Measurements from ENCODE around the gene RGPD4. TPM values are rescaled to one million over a fixed set of nuclear protein-coding genes. Genes with fewer than 3 reads are reported as not detected.
"Not testable (repeated sequence)": the region's sequence is repeated elsewhere in the genome, so short reads cannot be mapped to it uniquely, and the experiment has no call there.

RGPD4 gene
- total RNA-seq, 2 experiments from 2014 or later = not detected

GRCh38 chr2:107817378-107817777 is 9.3 kb upstream of the RGPD4 start:
- no peaks in the 10 kb centered on the region for H3K9me3 Mint-ChIP-seq (ENCODE audit: insufficient read depth)
- H3K36me3 Mint-ChIP-seq (ENCODE audit: low read depth) = no peaks in the 10 kb centered on the region
- POLR2A ChIA-PET = no interaction called here
- no peaks in the 10 kb centered on the region for H3K4me1 Mint-ChIP-seq (ENCODE audit: low read depth)
- H3K27me3 Mint-ChIP-seq (ENCODE audit: low read depth) = no peaks in the 10 kb centered on the region
- H3K27ac Mint-ChIP-seq = no peak overlapping the region
- CTCF ChIA-PET = no interaction called here
- DNase-seq (no peak), ATAC-seq (no peak)
- no peak overlapping the region for H3K4me3 Mint-ChIP-seq

- H3K9me3 Mint-ChIP-seq (ENCODE audit: insufficient read depth) = no peaks in the 10 kb centered on the region
- ATAC-seq = no peak
- no peaks in the 10 kb centered on the region for H3K36me3 Mint-ChIP-seq (ENCODE audit: low read depth)
- ChIA-PET POLR2A (no interaction called here), CTCF (no interaction called here)
- no peaks in the 10 kb centered on the region for H3K4me1 Mint-ChIP-seq (ENCODE audit: low read depth)
- no peak overlapping the region for H3K4me3 Mint-ChIP-seq
- H3K27ac Mint-ChIP-seq = no peak overlapping the region
- DNase-seq = no peak
- H3K27me3 Mint-ChIP-seq (ENCODE audit: low read depth) = no peaks in the 10 kb centered on the region
These were observed 4.4 kb upstream of the RGPD4 start for GRCh38 chr2:107822302-107822701.

GRCh38 chr2:107824451-107825205 is 2.1 kb upstream of the RGPD4 start:
- ATAC-seq (no peak), DNase-seq (no peak)
- ChIA-PET POLR2A (no interaction called here), CTCF (no interaction called here)
- no peaks in the 10 kb centered on the region for H3K4me1 Mint-ChIP-seq (ENCODE audit: low read depth)
- H3K27ac Mint-ChIP-seq = no peak overlapping the region
- no peaks in the 10 kb centered on the region for H3K9me3 Mint-ChIP-seq (ENCODE audit: insufficient read depth)
- H3K4me3 Mint-ChIP-seq = no peak overlapping the region
- no peaks in the 10 kb centered on the region for H3K36me3 Mint-ChIP-seq (ENCODE audit: low read depth)
- no peaks in the 10 kb centered on the region for H3K27me3 Mint-ChIP-seq (ENCODE audit: low read depth)

- H3K36me3 Mint-ChIP-seq (ENCODE audit: low read depth) = no peaks in the 10 kb centered on the region
- no peaks in the 10 kb centered on the region for H3K4me1 Mint-ChIP-seq (ENCODE audit: low read depth)
- H3K27ac Mint-ChIP-seq = no peak overlapping the region
- ATAC-seq = no peak
- no peak overlapping the region for H3K4me3 Mint-ChIP-seq
- no peaks in the 10 kb centered on the region for H3K27me3 Mint-ChIP-seq (ENCODE audit: low read depth)
- POLR2A ChIA-PET = no interaction called here
- DNase-seq = no peak
- CTCF ChIA-PET = no interaction called here
- no peaks in the 10 kb centered on the region for H3K9me3 Mint-ChIP-seq (ENCODE audit: insufficient read depth)
These were observed 1.5 kb upstream of the RGPD4 start for GRCh38 chr2:107825206-107825563.

- H3K4me1 Mint-ChIP-seq (ENCODE audit: low read depth); H3K27ac Mint-ChIP-seq: not testable (repeated sequence)
These were observed 2.8 kb downstream of the RGPD4 start for GRCh38 chr2:107829514-107829913.

DNA sequence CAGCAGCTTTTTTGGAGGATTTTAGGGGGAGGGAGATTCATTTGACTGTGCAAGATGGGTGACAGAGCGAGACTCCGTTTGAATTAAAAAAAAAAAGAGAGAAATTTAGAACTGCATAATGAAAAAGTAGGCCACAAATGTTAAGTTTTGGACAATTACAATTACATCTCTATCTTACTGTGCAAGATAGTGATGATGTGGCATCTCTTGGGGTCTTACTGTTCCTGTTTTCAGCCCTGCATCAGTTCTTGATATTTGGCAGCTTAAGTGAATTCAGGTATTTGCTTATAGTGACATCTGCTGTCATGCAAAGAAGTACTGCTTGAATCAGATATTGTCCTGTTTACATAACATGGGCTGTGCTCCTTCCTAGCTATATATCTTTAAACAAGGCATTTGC is 6.5 kb downstream of the RGPD4 start:
- not testable (repeated sequence) for H3K9me3 Mint-ChIP-seq (ENCODE audit: insufficient read depth)

More at GRCh38 chr2:107829514-107829913, 2.8 kb downstream of the RGPD4 start:
- POLR2A ChIA-PET; H3K9me3 Mint-ChIP-seq (ENCODE audit: insufficient read depth); H3K4me3 Mint-ChIP-seq; H3K27me3 Mint-ChIP-seq (ENCODE audit: low read depth); ATAC-seq; H3K36me3 Mint-ChIP-seq (ENCODE audit: low read depth); CTCF ChIA-PET; DNase-seq: not testable (repeated sequence)

GRCh38 chr2:107833618-107834017 is 6.9 kb downstream of the RGPD4 start:
- H3K36me3 Mint-ChIP-seq (ENCODE audit: low read depth); H3K4me3 Mint-ChIP-seq; CTCF ChIA-PET; DNase-seq; POLR2A ChIA-PET; H3K27ac Mint-ChIP-seq; H3K9me3 Mint-ChIP-seq (ENCODE audit: insufficient read depth); H3K27me3 Mint-ChIP-seq (ENCODE audit: low read depth); H3K4me1 Mint-ChIP-seq (ENCODE audit: low read depth); ATAC-seq: not testable (repeated sequence)

More for the DNA sequence above, 6.5 kb downstream of the RGPD4 start:
- H3K27me3 Mint-ChIP-seq (ENCODE audit: low read depth); DNase-seq; H3K27ac Mint-ChIP-seq; ATAC-seq; H3K4me3 Mint-ChIP-seq; CTCF ChIA-PET; POLR2A ChIA-PET; H3K4me1 Mint-ChIP-seq (ENCODE audit: low read depth); H3K36me3 Mint-ChIP-seq (ENCODE audit: low read depth): not testable (repeated sequence)

DNA sequence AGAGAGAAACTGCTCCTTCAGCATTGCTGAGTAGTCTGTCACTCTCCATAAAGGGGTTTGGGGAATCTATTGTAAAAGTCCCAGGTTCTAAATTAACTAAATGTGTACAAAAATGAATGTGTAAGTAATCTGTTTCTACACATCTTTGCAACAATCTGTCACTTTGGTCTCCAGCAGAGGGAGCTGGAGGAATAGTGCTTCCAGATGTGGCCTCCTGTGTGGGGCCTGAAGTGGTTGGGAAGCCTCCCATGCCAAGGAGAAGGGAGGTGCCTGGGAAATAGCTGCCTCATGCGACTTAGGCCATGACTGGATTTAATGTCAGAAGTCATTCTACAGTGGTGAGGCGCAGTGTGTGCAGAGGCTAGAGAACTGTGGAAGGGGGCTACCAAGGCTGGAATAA is 89.4 kb downstream of the RGPD4 start:
- ATAC-seq; H3K4me3 Mint-ChIP-seq; H3K27ac Mint-ChIP-seq; H3K36me3 Mint-ChIP-seq (ENCODE audit: low read depth); DNase-seq; POLR2A ChIA-PET; H3K27me3 Mint-ChIP-seq (ENCODE audit: low read depth); H3K9me3 Mint-ChIP-seq (ENCODE audit: insufficient read depth); H3K4me1 Mint-ChIP-seq (ENCODE audit: low read depth); CTCF ChIA-PET: not testable (repeated sequence)

DNA sequence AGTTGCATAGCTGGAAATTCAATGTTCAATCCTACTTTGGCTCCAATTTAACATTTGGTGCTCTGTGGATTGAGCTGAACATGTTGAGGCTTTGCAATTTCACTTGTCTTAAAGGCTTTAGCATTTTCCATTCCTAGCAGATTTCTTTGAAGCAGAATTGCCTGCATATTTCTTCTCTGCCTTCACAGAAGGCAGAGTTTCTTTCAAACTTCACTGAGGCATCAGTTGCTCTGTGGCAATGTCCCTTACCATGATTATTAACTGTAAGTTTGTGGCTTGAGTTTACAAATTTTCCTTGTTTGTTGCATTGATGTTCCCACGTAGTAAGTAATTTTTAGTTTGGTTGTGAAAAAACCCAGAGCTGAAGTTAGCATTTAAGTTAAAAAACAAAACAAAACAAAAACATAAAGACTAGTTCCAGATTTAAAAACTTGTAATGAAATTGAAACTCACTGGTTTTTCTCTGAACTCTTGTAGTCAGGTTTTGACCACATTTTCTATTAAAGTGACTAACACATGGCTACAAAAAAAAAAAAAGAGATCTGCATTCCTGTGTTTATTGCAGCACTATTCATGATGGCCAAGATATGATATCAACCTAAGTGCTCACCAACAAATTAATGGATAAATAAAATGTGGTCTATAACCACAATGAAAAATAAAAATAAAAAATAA is 90.1 kb downstream of the RGPD4 start:
- ATAC-seq; DNase-seq; H3K27ac Mint-ChIP-seq; H3K4me1 Mint-ChIP-seq (ENCODE audit: low read depth); H3K9me3 Mint-ChIP-seq (ENCODE audit: insufficient read depth); H3K27me3 Mint-ChIP-seq (ENCODE audit: low read depth); POLR2A ChIA-PET; CTCF ChIA-PET; H3K36me3 Mint-ChIP-seq (ENCODE audit: low read depth); H3K4me3 Mint-ChIP-seq: not testable (repeated sequence)

DNA sequence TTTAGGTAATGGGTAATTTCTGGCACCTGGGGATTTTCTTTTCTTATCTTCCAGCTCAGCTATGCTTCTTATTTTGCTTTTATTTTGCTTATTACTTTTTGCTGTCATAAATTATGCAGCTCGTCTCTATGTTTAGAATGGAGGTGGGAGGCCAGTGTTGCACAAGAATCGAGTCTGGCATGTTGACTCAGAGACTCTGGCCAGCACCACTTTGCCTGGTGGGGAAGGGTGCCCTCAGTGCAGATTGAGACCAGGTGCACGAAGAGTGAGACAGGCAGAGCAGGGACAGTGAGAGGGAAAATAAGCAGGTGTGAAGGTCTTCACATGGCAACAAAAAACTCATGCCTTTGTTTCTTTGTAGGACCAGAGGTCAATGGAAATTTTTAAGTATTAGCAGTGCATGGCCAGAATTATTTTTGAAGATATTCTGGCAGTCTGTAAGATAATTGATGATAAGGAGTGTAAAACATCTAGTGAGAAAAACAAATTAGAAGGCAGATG is 100.4 kb downstream of the RGPD4 start:
- no peaks in the 10 kb centered on the region for H3K36me3 Mint-ChIP-seq (ENCODE audit: low read depth)
- ChIA-PET CTCF (no interaction called here), POLR2A (no interaction called here)
- no peaks in the 10 kb centered on the region for H3K9me3 Mint-ChIP-seq (ENCODE audit: insufficient read depth)
- no peak overlapping the region for H3K27ac Mint-ChIP-seq
- H3K4me3 Mint-ChIP-seq = no peak overlapping the region
- ATAC-seq (no peak), DNase-seq (no peak)
- no peaks in the 10 kb centered on the region for H3K4me1 Mint-ChIP-seq (ENCODE audit: low read depth)
- no peaks in the 10 kb centered on the region for H3K27me3 Mint-ChIP-seq (ENCODE audit: low read depth)

GRCh38 chr2:107931412-107931811 is 104.7 kb downstream of the RGPD4 start:
- CTCF ChIA-PET = no interaction called here
- H3K4me1 Mint-ChIP-seq (ENCODE audit: low read depth) = no peaks in the 10 kb centered on the region
- POLR2A ChIA-PET = no interaction called here
- no peak overlapping the region for H3K4me3 Mint-ChIP-seq
- DNase-seq = no peak
- H3K27me3 Mint-ChIP-seq (ENCODE audit: low read depth) = no peaks in the 10 kb centered on the region
- ATAC-seq = no peak
- no peak overlapping the region for H3K27ac Mint-ChIP-seq
- no peaks in the 10 kb centered on the region for H3K36me3 Mint-ChIP-seq (ENCODE audit: low read depth)
- H3K9me3 Mint-ChIP-seq (ENCODE audit: insufficient read depth) = no peaks in the 10 kb centered on the region

DNA sequence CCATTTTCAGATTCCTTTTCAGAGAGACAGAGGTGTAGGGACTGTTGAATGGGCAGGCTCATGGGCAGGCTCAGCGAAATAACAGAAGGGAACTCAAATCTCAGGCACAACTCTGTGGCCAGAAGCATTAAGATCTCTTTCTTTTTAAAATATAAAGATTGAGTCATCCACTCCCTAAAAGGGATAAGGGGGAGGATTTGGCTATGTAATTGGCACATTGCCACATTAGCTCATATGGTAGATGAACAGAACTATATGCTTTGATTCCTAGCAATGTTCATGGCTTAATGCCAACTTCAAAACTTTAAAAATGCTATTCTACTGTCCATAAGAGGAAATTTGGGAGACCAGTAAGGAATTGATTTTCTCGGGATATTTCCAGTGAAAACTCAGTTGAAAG is 105.8 kb downstream of the RGPD4 start:
- no peak overlapping the region for H3K27ac Mint-ChIP-seq
- DNase-seq = no peak
- no peak for ATAC-seq
- no peaks in the 10 kb centered on the region for H3K9me3 Mint-ChIP-seq (ENCODE audit: insufficient read depth)
- POLR2A ChIA-PET = no interaction called here
- H3K4me3 Mint-ChIP-seq = no peak overlapping the region
- CTCF ChIA-PET = no interaction called here
- H3K4me1 Mint-ChIP-seq (ENCODE audit: low read depth) = no peaks in the 10 kb centered on the region
- H3K36me3 Mint-ChIP-seq (ENCODE audit: low read depth) = no peaks in the 10 kb centered on the region
- no peaks in the 10 kb centered on the region for H3K27me3 Mint-ChIP-seq (ENCODE audit: low read depth)

GRCh38 chr2:107932979-107933378 is 106.3 kb downstream of the RGPD4 start:
- Mint-ChIP-seq H3K36me3 (ENCODE audit: low read depth) (no peaks in the 10 kb centered on the region), H3K27ac (no peak overlapping the region), H3K4me3 (no peak overlapping the region), H3K9me3 (ENCODE audit: insufficient read depth) (no peaks in the 10 kb centered on the region), H3K4me1 (ENCODE audit: low read depth) (no peaks in the 10 kb centered on the region), H3K27me3 (ENCODE audit: low read depth) (no peaks in the 10 kb centered on the region)
- DNase-seq = no peak
- CTCF ChIA-PET = no interaction called here
- ATAC-seq = no peak
- POLR2A ChIA-PET = no interaction called here
